HepG2 (cell line): ENCODE data around the gene SLC22A23. TPM values are rescaled to one million over a fixed set of nuclear protein-coding genes. Genes with fewer than 3 reads are reported as not detected.
"Not testable (repeated sequence)": the region's sequence is repeated elsewhere in the genome, so short reads cannot be mapped to it uniquely, and the experiment has no call there.

Experiments used
- ATAC-seq: fragments of 200-7000 bp; cut with Tn5 transposase; 3 replicates; pipeline ENCODE4 v1.9.1; 2020; ENCODE audit warnings: mild to moderate bottlenecking, moderate library complexity
- BruUV-seq: library from RNA; stranded (reverse); fragments of 400-500 nt; replicated peaks from 2 replicates; lab custom pipeline; 2021; lab: Mats Ljungman, UMichigan
- CTCF ChIA-PET: fragments of 300-600 bp; formaldehyde crosslinking; extraction: SDS; loops from one replicate; lab custom pipeline; 2021; ENCODE audit warnings: low total read pairs, inconsistent platforms, low intra/inter-chr PET ratio; lab: Yijun Ruan, JAX
- POLR2A ChIA-PET: fragments of 350-600 bp; sonication (Branson Sonifier 250); formaldehyde crosslinking; loops from one replicate; lab custom pipeline; 2020; ENCODE audit warnings: antibody characterized with exemption, inconsistent platforms; lab: Yijun Ruan, JAX
- DNase-seq: peaks from one replicate; pipeline ENCODE4 v3.0.0-alpha.2; 2015; ENCODE audit warnings: low spot score
- FAIRE-seq: peaks from 3 replicates; lab custom pipeline; 2011; peaks lifted over from hg19 to GRCh38; lab: Jason Lieb, UNC
- H2AFZ ChIP-seq: one replicate; pipeline ENCODE4 v1.6.1; 2011; ENCODE audit warnings: low read length, inconsistent platforms
- H3K27ac ChIP-seq: fragments of 300-600 bp; 3 replicates; pipeline ENCODE4 v1.8.0; 2011; ENCODE audit warnings: mixed run types, mild to moderate bottlenecking, mixed read lengths, low read length, inconsistent platforms; ENCODE audit not compliant: insufficient read depth; ENCODE audit errors: extremely low read length
- H3K27me3 ChIP-seq, 2 experiments: fragments of 200-600 bp in 1 of 2; 2 replicates in 1 of 2; 3 replicates in 1 of 2; pipeline versions ENCODE4 v1.6.0 to v1.8.0; 2011; ENCODE audit warnings: low read length in 2 of 2, mild to moderate bottlenecking in 2 of 2, moderate library complexity in 2 of 2, inconsistent platforms in 1 of 2; ENCODE audit not compliant: insufficient read depth in 2 of 2, control insufficient read depth in 1 of 2
- H3K36me3 ChIP-seq, 2 experiments: fragments of 200-600 bp in 1 of 2; replicated peaks in 1 of 2; 2 replicates in 1 of 2; 3 replicates in 1 of 2; pipeline versions ENCODE4 v1.5.1 to v1.8.0; 2011; ENCODE audit warnings: low read length in 2 of 2, inconsistent platforms in 1 of 2; ENCODE audit not compliant: insufficient read depth in 2 of 2, control insufficient read depth in 1 of 2
- H3K4me1 ChIP-seq: 2 replicates; pipeline ENCODE4 v1.5.1; 2012; ENCODE audit warnings: low read length, inconsistent platforms; ENCODE audit not compliant: insufficient read depth
- H3K4me2 ChIP-seq: 2 replicates; pipeline ENCODE4 v1.6.0; 2011; ENCODE audit warnings: low read depth, low read length, inconsistent platforms
- H3K4me3 ChIP-seq, 3 experiments: fragments of 200-600 bp in 1 of 3; sonication (generic), shearing (Covaris generic) in 1 of 3; replicated peaks in 1 of 3; 2 replicates each; pipeline ENCODE4 v1.5.1; 2011 to 2016; ENCODE audit warnings: low read length in 3 of 3, inconsistent platforms in 2 of 3, low read depth in 2 of 3, mild to moderate bottlenecking in 2 of 3, control low read depth in 1 of 3, mixed read lengths in 1 of 3; ENCODE audit not compliant: insufficient read depth in 1 of 3
- H3K79me2 ChIP-seq: one replicate; pipeline ENCODE4 v1.6.1; 2011; ENCODE audit warnings: low read length, inconsistent platforms; ENCODE audit not compliant: insufficient read depth
- H3K9ac ChIP-seq: 2 replicates; pipeline ENCODE4 v1.6.0; 2011; ENCODE audit warnings: mild to moderate bottlenecking, low read depth, low read length, inconsistent platforms; ENCODE audit not compliant: insufficient read depth
- H3K9me3 ChIP-seq: 2 replicates; pipeline ENCODE4 v1.5.1; 2012; ENCODE audit warnings: mild to moderate bottlenecking, low read length
- H4K20me1 ChIP-seq: 2 replicates; pipeline ENCODE4 v1.6.0; 2011; ENCODE audit warnings: inconsistent platforms, mild to moderate bottlenecking, low read length, moderate library complexity; ENCODE audit not compliant: insufficient read depth
- FOXA1 ChIP-seq, 2 experiments: fragments of 450-650 bp in 1 of 2; sonication (generic) in 1 of 2; formaldehyde crosslinking in 1 of 2; IDR thresholded peaks; 2 replicates each; pipeline versions ENCODE4 v1.4.0 to v1.6.1; 2016 to 2020; ENCODE audit warnings: missing genetic modification reagents in 1 of 2
- NFKB2 ChIP-seq: sonication (generic); formaldehyde crosslinking; IDR thresholded peaks from 2 replicates; pipeline ENCODE4 v1.4.0; 2020; ENCODE audit warnings: missing genetic modification reagents, borderline replicate concordance
- SMYD3 ChIP-seq: sonication (generic); formaldehyde crosslinking; IDR thresholded peaks from 2 replicates; pipeline ENCODE4 v1.8.1; 2023; ENCODE audit warnings: mild to moderate bottlenecking, missing genetic modification reagents
- WGBS: methylation state at CpG from one replicate; pipeline ENCODE4 v1.1.6; 2017; ENCODE audit warnings: low lambda C conversion rate; 5-methylcytosine and 5-hydroxymethylcytosine counted together
- in situ Hi-C: cut with HindIII; loops from 2 replicates; pipeline ENCODE4 v1.10.0; 2017; ENCODE audit warnings: low pct_unique_long_range_greater_than_20kb; ENCODE audit not compliant: extremely low pct_ligation_motif_present
- intact Hi-C: fragments of 100-400 bp; cut with micrococcal nuclease; formaldehyde crosslinking; loops from one replicate; pipeline ENCODE4 v1.10.0; 2022; ENCODE audit not compliant: unreplicated experiment
- polyA plus RNA-seq, 8 experiments: library from polyadenylated mRNA; depleted of rRNA in 3 of 8; stranded (reverse) in 7 of 8; unstranded in 1 of 8; fragments of >200 nt; fragmentation: Illumina TruSeq in 4 of 8; extraction: Trizol in 4 of 8; gene quantifications; 2 replicates each; pipeline versions ENCODE4 v1.2.1 to v1.2.3, GENCODE V29; 2011 to 2016; ENCODE audit warnings: low read depth in 4 of 8, missing spikeins in 1 of 8, mixed read lengths in 1 of 8; ENCODE audit not compliant: insufficient read depth in 1 of 8
- total RNA-seq, 5 experiments: library from RNA; depleted of rRNA; stranded (reverse); fragments of >200 nt; fragmentation: Illumina TruSeq; extraction: Trizol; gene quantifications; 2 replicates each; pipeline ENCODE4 v1.2.3, GENCODE V29; 2016; ENCODE audit warnings: low read depth in 1 of 5

Gene SLC22A23
- total and polyA plus RNA-seq, 2 of the 13 experiments (the other 11 are each of a cell fraction or from before 2014, with no cell fraction given): 11.8 to 17.5 TPM

DNA sequence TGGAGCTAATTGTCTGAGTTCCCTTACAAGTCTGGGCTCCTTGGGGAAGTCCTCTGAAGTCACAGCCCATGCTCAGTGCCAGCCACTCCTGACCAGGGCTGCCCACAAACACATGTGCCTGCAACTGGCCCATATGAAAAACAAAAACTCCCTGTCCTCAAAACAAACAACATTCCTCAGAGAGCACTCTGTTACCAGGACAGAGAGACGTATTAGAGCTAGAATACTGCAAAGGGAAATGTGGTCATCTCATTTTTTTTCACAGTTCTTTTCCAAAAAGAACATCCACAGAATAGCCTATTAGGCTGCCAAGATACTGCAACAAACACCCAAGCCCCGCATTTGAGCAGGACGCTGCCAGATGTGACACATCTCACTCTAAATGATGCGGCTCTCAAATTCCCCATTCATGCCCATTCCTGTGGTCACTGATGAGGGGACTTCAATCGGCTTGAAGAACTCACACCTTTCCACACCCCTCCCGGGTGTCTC lies 71.1 kb downstream of the SLC22A23 start:
- Histone ChIP-seq H3K36me3 (peaks cover 19 to 45% of the 10 kb centered on the region in 2 experiments), H3K9me3 (no peaks in the 10 kb centered on the region), H2AFZ (no peak overlapping the region), H3K4me1 (peaks cover 58% of the 10 kb centered on the region), H4K20me1 (no peaks in the 10 kb centered on the region), H3K27ac (peak overlapping the region; percentile 23), H3K79me2 (peaks cover 77% of the 10 kb centered on the region), H3K4me3 (no peak overlapping the region), H3K9ac (peak overlapping the region; percentile 25; the same call in 1 of the 2 replicates), H3K27me3 (no peaks in the 10 kb centered on the region), H3K4me2 (no peak overlapping the region)
- FAIRE-seq (peak; percentile 21), DNase-seq (no peak), ATAC-seq (no peak)
- ChIA-PET CTCF (no interaction called here), POLR2A (interaction anchor here (1.2 kb wide), 1 partner anchor 18 kb away, joined by 8 read pairs; no protein-coding TSS in a partner anchor)
- intact Hi-C loops: no loop called here
- 90% methylated on average over 6 of the region's 6 CpGs for WGBS
- BruUV-seq: no TSS peak
- TF ChIP-seq FOXA1 (IDR thresholded peaks at IDR 0.05) (no peak), FOXA1 (CRISPR knock-in tag; IDR thresholded peaks at IDR 0.05) (0 out of 2 replicates have a peak, but pooled peaks have one; percentile 3), SMYD3 (no peak)
- in situ Hi-C loops: no loop called here

DNA sequence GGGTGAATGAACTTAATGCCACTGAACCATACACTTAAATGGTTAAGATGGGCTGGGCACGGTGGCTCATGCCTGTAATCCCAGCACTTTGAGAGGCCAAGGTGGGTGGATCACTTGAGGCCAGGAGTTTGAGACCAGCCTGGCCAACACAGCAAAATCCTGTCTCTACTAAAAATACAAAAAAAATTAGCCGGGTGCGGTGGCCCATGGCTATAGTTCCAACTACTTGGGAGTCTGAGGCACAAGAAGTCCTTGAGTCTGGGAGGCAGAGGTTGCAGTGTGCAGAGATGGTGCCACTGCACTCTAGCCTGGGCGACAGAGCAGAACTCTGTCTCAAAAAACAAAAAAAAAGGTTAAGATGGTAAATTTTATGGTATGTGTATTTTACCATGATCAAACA lies 71.7 kb downstream of the SLC22A23 start:
- Histone ChIP-seq H3K27ac (peak overlapping the region; percentile 23), H3K79me2 (peaks cover 72% of the 10 kb centered on the region), H3K36me3 (peaks cover 19 to 40% of the 10 kb centered on the region in 2 experiments), H3K4me1 (peaks cover 63% of the 10 kb centered on the region), H3K9ac (peak overlapping the region; percentile 25; the same call in 1 of the 2 replicates)
- ATAC-seq, H3K9me3 ChIP-seq, CTCF ChIA-PET, H3K4me2 ChIP-seq, in situ Hi-C loops, intact Hi-C loops, H4K20me1 ChIP-seq, FAIRE-seq, H3K4me3 ChIP-seq, H2AFZ ChIP-seq, DNase-seq, BruUV-seq, H3K27me3 ChIP-seq: not testable (repeated sequence)
- POLR2A ChIA-PET: interaction anchor here (1.2 kb wide), 1 partner anchor 18 kb away, joined by 8 read pairs; no protein-coding TSS in a partner anchor
- 0 out of 2 replicates have a peak, but pooled peaks have one; percentile 14 for TF ChIP-seq NFKB2
- WGBS: 99% methylated on average over 4 of the region's 4 CpGs
